Keratinocyte (primary cell): ENCODE data around the gene MSI2. TPM values are rescaled to one million over a fixed set of nuclear protein-coding genes. Genes with fewer than 3 reads are reported as not detected.

Experiments used
- DNase-seq: peaks from one replicate; pipeline ENCODE4 v3.0.0-alpha.2; 2011; ENCODE audit warnings: low read depth, missing footprints, low spot score
- FAIRE-seq: peaks from 2 replicates; lab custom pipeline; 2011; peaks lifted over from hg19 to GRCh38; lab: Jason Lieb, UNC
- H2AFZ ChIP-seq: 2 replicates; pipeline ENCODE4 v1.6.0; 2012; ENCODE audit warnings: low read length, control low read depth, inconsistent platforms; ENCODE audit not compliant: control insufficient read depth
- H3K27ac ChIP-seq: 2 replicates; pipeline ENCODE4 v1.5.1; 2011; ENCODE audit warnings: low read length; ENCODE audit not compliant: control insufficient read depth, insufficient read depth
- H3K27me3 ChIP-seq: 3 replicates; pipeline ENCODE4 v1.6.0; 2011; ENCODE audit warnings: low read length; ENCODE audit not compliant: control insufficient read depth, insufficient read depth; ENCODE audit errors: extremely low read depth
- H3K36me3 ChIP-seq, 2 experiments: 2 replicates in 1 of 2; 3 replicates in 1 of 2; pipeline ENCODE4 v1.5.1; 2011; ENCODE audit warnings: low read length in 2 of 2, mild to moderate bottlenecking in 1 of 2; ENCODE audit not compliant: control insufficient read depth in 2 of 2, insufficient read depth in 2 of 2; ENCODE audit errors: extremely low read depth in 1 of 2
- H3K4me1 ChIP-seq: 3 replicates; pipeline ENCODE4 v1.5.1; 2011; ENCODE audit warnings: low read length; ENCODE audit not compliant: control insufficient read depth, insufficient read depth; ENCODE audit errors: extremely low read depth
- H3K4me2 ChIP-seq: 3 replicates; pipeline ENCODE4 v1.6.0; 2011; ENCODE audit warnings: low read depth, low read length; ENCODE audit not compliant: control insufficient read depth, insufficient read depth; ENCODE audit errors: extremely low read depth
- H3K4me3 ChIP-seq, 3 experiments: fragments of 200-600 bp in 1 of 3; sonication (generic) in 1 of 3; 2 replicates in 2 of 3; 3 replicates in 1 of 3; pipeline ENCODE4 v1.5.1; 2011 to 2016; ENCODE audit warnings: low read length in 3 of 3, mild to moderate bottlenecking in 3 of 3, control low read depth in 2 of 3, inconsistent platforms in 1 of 3, low read depth in 1 of 3, mixed read lengths in 1 of 3, mixed run types in 1 of 3, moderate library complexity in 1 of 3; ENCODE audit not compliant: control insufficient read depth in 2 of 3, insufficient read depth in 2 of 3; ENCODE audit errors: extremely low read depth in 1 of 3
- H3K79me2 ChIP-seq: 2 replicates; pipeline ENCODE4 v1.6.0; 2012; ENCODE audit warnings: low read length; ENCODE audit not compliant: control insufficient read depth, insufficient read depth
- H3K9ac ChIP-seq: 3 replicates; pipeline ENCODE4 v1.6.0; 2011; ENCODE audit warnings: low read length; ENCODE audit not compliant: control insufficient read depth, insufficient read depth; ENCODE audit errors: extremely low read depth
- H3K9me1 ChIP-seq: 3 replicates; pipeline ENCODE4 v1.6.0; 2011; ENCODE audit warnings: low read length; ENCODE audit not compliant: control insufficient read depth, insufficient read depth; ENCODE audit errors: extremely low read depth
- H3K9me3 ChIP-seq: 2 replicates; pipeline ENCODE4 v1.5.1; 2012; ENCODE audit warnings: low read depth, low read length; ENCODE audit not compliant: control insufficient read depth
- H4K20me1 ChIP-seq: 3 replicates; pipeline ENCODE4 v1.6.0; 2011; ENCODE audit warnings: low read length; ENCODE audit not compliant: control insufficient read depth, insufficient read depth; ENCODE audit errors: extremely low read depth
- EZH2 ChIP-seq: IDR thresholded peaks from one replicate; pipeline ENCODE4 v1.6.1; 2012; ENCODE audit warnings: inconsistent platforms, mild to moderate bottlenecking, low read length, moderate library complexity
- dilution Hi-C: fragments of 300-500 bp; cut with MboI; formaldehyde crosslinking; loops from one replicate; pipeline ENCODE4 v1.7.0; 2020; ENCODE audit warnings: low sequenced_read_pairs; ENCODE audit not compliant: extremely low pct_ligation_motif_present
- polyA plus RNA-seq, 5 experiments: library from polyadenylated mRNA; depleted of rRNA in 3 of 5; stranded (reverse) in 3 of 5; stranded (forward) in 1 of 5; unstranded in 1 of 5; fragments of >200 nt; gene quantifications; 1 replicate in 1 of 5; 2 replicates in 3 of 5; 3 replicates in 1 of 5; pipeline versions ENCODE4 v1.2.1 to v1.2.3, GENCODE V29; 2011 to 2012; ENCODE audit warnings: missing spikeins in 2 of 5, low read depth in 1 of 5, low replicate concordance in 1 of 5
- TF ChIP-seq, protein P1 (sequence below), 3 experiments: IDR thresholded peaks in 1 of 3; conservative IDR thresholded peaks in 1 of 3; optimal IDR thresholded peaks in 1 of 3; 2 replicates in 2 of 3; 3 replicates in 1 of 3; pipeline versions ENCODE3 to v1.5.1; 2011; ENCODE audit warnings: low read length in 3 of 3, mild to moderate bottlenecking in 3 of 3, moderate library complexity in 2 of 3, control low read depth in 1 of 3, inconsistent platforms in 1 of 3; ENCODE audit not compliant: insufficient read depth in 2 of 3; ENCODE audit errors: extremely low read depth in 1 of 3

Gene MSI2
- polyA plus RNA-seq, 1 donor (not counting 4 experiments of a cell fraction or from before 2014, with no cell fraction given) = 22.3 TPM

DNA sequence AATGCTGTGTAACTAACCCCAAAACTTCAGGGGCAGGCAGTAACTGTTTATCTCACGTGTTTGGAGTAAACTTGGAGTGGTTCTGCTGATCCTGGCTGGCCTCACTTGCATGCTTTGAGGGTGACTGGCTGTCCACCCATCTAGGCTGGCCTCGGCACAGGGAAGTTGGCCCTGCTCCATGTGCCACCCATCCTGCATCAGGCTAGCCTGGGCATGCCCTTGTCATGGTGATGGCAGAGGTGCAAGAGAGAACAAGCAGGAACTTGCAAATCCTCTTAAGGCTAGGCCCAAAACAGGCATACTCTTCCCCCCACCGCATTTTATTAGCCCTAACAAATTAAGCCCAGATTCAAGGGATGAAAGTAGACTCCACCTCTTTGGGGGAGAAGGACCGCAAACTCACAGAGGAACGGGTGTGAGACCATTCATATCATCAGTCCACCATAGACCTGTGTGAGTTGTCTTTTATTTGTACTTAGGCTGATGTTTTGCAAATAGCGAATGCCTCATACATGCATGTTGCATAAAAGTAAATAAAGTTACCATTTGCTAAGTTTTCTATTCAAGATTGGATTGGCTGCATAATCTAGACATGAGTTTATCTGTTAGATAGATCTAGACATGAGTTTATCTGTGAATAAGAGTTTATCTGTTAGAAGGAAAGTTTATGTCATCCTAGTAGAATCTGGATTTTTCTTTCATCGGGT, 267.8 kb downstream of the MSI2 start:
- Histone ChIP-seq H3K4me1 (peaks cover 18% of the 10 kb centered on the region), H3K9me3 (no peaks in the 10 kb centered on the region), H4K20me1 (no peaks in the 10 kb centered on the region), H3K9me1 (no peaks in the 10 kb centered on the region), H3K4me2 (no peak overlapping the region), H3K9ac (no peak overlapping the region), H3K4me3 (no peak overlapping the region), H3K36me3 (no peaks in the 10 kb centered on the region), H2AFZ (no peak overlapping the region), H3K27me3 (no peaks in the 10 kb centered on the region), H3K79me2 (no peaks in the 10 kb centered on the region), H3K27ac (peak overlapping the region; percentile 44)
- dilution Hi-C loops = no loop called here
- TF ChIP-seq, protein P1, sequence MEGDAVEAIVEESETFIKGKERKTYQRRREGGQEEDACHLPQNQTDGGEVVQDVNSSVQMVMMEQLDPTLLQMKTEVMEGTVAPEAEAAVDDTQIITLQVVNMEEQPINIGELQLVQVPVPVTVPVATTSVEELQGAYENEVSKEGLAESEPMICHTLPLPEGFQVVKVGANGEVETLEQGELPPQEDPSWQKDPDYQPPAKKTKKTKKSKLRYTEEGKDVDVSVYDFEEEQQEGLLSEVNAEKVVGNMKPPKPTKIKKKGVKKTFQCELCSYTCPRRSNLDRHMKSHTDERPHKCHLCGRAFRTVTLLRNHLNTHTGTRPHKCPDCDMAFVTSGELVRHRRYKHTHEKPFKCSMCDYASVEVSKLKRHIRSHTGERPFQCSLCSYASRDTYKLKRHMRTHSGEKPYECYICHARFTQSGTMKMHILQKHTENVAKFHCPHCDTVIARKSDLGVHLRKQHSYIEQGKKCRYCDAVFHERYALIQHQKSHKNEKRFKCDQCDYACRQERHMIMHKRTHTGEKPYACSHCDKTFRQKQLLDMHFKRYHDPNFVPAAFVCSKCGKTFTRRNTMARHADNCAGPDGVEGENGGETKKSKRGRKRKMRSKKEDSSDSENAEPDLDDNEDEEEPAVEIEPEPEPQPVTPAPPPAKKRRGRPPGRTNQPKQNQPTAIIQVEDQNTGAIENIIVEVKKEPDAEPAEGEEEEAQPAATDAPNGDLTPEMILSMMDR (optimal IDR thresholded peaks at IDR 0.05 in 1 of 3, IDR thresholded peaks at IDR 0.05 in 1 of 3, conservative IDR thresholded peaks at IDR 0.05 in 1 of 3; ENCODE audit: extremely low read depth in 1 of 3, insufficient read depth in 2 of 3, low read length in 3 of 3) = no peak
- TF ChIP-seq EZH2 = no peak
- FAIRE-seq = peak; percentile 77
- peak; percentile 99 for DNase-seq

DNA sequence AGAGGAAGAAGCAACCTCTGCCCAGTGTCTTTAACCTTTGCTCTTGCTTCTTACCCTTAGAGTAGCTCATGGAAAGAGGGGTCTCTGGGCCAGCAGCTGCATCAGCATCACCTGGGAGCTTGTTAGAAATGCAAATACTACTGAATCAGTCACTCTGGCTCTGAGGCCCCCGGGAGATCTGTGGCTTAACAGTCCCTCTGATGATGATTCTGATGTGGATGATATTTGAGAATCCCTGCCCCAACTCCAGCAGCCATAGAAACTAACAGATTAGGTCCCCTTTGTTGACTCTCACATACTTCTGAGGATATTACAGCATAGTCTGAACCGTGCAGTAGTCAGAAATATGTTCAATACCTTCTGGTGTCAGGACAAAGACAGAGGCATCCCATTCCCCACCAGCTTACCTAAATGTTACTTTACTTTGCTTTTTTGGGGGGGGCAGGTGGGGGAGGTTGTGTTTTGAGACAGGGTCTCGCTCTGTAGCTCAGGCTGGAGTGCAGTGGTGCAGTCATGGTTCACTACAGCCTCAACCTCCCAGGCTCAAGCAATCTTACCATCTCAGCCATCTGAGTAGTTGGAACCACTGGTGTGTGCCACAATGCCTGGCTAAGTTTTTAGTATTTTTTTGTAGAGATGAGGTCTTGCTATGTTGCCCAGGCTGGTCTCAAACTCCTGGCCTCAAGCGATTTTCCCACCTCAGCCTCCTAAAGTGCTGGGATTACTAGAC, 268.7 kb downstream of the MSI2 start:
- Histone ChIP-seq H3K4me3 (no peak overlapping the region), H3K36me3 (no peaks in the 10 kb centered on the region), H3K4me2 (no peak overlapping the region), H4K20me1 (no peaks in the 10 kb centered on the region), H3K27me3 (no peaks in the 10 kb centered on the region), H2AFZ (no peak overlapping the region), H3K79me2 (no peaks in the 10 kb centered on the region), H3K9ac (no peak overlapping the region), H3K27ac (no peak overlapping the region), H3K9me1 (no peaks in the 10 kb centered on the region), H3K9me3 (no peaks in the 10 kb centered on the region), H3K4me1 (peaks cover 12% of the 10 kb centered on the region)
- dilution Hi-C loops = no loop called here
- DNase-seq (no peak), FAIRE-seq (peak; percentile 23)
- TF ChIP-seq, protein P1 (optimal IDR thresholded peaks at IDR 0.05 in 1 of 3, IDR thresholded peaks at IDR 0.05 in 1 of 3, conservative IDR thresholded peaks at IDR 0.05 in 1 of 3; ENCODE audit: extremely low read depth in 1 of 3, insufficient read depth in 2 of 3, low read length in 3 of 3) = no peak
- TF ChIP-seq EZH2 = no peak
